OCI-LY7 (cell line): ENCODE data around the gene HCFC1. TPM values are rescaled to one million over a fixed set of nuclear protein-coding genes. Genes with fewer than 3 reads are reported as not detected.

Source experiments
- BruUV-seq: library from RNA; stranded (reverse); fragments of 400-500 nt; replicated peaks from 2 replicates; lab custom pipeline; 2021; lab: Mats Ljungman, UMichigan
- CTCF ChIA-PET: fragments of 300-600 bp; sonication (Branson Sonifier 250); formaldehyde crosslinking; loops from one replicate; lab custom pipeline; 2022; ENCODE audit warnings: antibody characterized with exemption; ENCODE audit not compliant: unreplicated experiment; lab: Charles Lee
- POLR2A ChIA-PET: fragments of 300-600 bp; sonication (Branson Sonifier 250); formaldehyde crosslinking; loops from one replicate; lab custom pipeline; 2022; ENCODE audit warnings: antibody characterized with exemption; lab: Charles Lee
- DNase-seq: peaks from one replicate; pipeline ENCODE4 v3.0.0-alpha.2; 2015; ENCODE audit warnings: low spot score
- H2AFZ ChIP-seq: fragments of 200-600 bp; sonication (generic), shearing (Covaris generic); 2 replicates; pipeline ENCODE4 v1.6.1; 2014; ENCODE audit warnings: mild to moderate bottlenecking, antibody characterized with exemption, low read length, moderate library complexity
- H3K27ac ChIP-seq: fragments of 200-600 bp; sonication (generic); 2 replicates; pipeline ENCODE4 v1.5.1; 2014; ENCODE audit warnings: mixed run types, low read depth, mild to moderate bottlenecking, moderate library complexity, low read length, inconsistent platforms; ENCODE audit not compliant: poor library complexity, severe bottlenecking
- H3K36me3 ChIP-seq: fragments of 200-600 bp; sonication (generic); 2 replicates; pipeline ENCODE4 v1.6.1; 2014; ENCODE audit warnings: mild to moderate bottlenecking, antibody characterized with exemption, low read length, moderate library complexity, mixed read lengths; ENCODE audit not compliant: insufficient read depth
- H3K4me1 ChIP-seq: fragments of 200-600 bp; sonication (generic); 2 replicates; pipeline ENCODE4 v1.5.1; 2014; ENCODE audit warnings: mild to moderate bottlenecking, low read length; ENCODE audit not compliant: insufficient read depth, poor library complexity, severe bottlenecking
- H3K4me2 ChIP-seq: fragments of 200-600 bp; sonication (generic); 2 replicates; pipeline ENCODE4 v1.6.1; 2014; ENCODE audit warnings: mild to moderate bottlenecking, low read length
- H3K4me3 ChIP-seq: fragments of 200-600 bp; sonication (generic); 2 replicates; pipeline ENCODE4 v1.5.1; 2014; ENCODE audit warnings: mild to moderate bottlenecking, low read depth, low read length; ENCODE audit not compliant: poor library complexity, severe bottlenecking
- H3K79me2 ChIP-seq: fragments of 200-600 bp; sonication (generic); 2 replicates; pipeline ENCODE4 v1.6.1; 2016; ENCODE audit warnings: low read depth, mild to moderate bottlenecking, low read length, moderate library complexity, mixed read lengths; ENCODE audit not compliant: insufficient read depth
- H3K9me2 ChIP-seq: fragments of 200-600 bp; sonication (generic); 2 replicates; pipeline ENCODE4 v1.6.1; 2016; ENCODE audit warnings: mild to moderate bottlenecking, low read length, mixed read lengths; ENCODE audit not compliant: insufficient read depth
- H3K9me3 ChIP-seq: fragments of 200-600 bp; sonication (generic); 2 replicates; pipeline ENCODE4 v1.6.1; 2014; ENCODE audit warnings: mild to moderate bottlenecking, mixed run types, low read length, mixed read lengths
- H4K20me1 ChIP-seq: fragments of 200-600 bp; sonication (generic); 2 replicates; pipeline ENCODE4 v1.6.1; 2014; ENCODE audit warnings: mild to moderate bottlenecking, antibody characterized with exemption, low read length, moderate library complexity, mixed read lengths; ENCODE audit not compliant: insufficient read depth
- CTCF ChIP-seq: fragments of 200-600 bp; sonication (generic); conservative IDR thresholded peaks from 2 replicates; pipeline ENCODE4 v1.5.1; 2014; ENCODE audit warnings: mild to moderate bottlenecking, antibody characterized with exemption, low read length, moderate library complexity, mixed read lengths
- EZH2phosphoT487 ChIP-seq: fragments of 200-600 bp; sonication (generic); IDR thresholded peaks from 2 replicates; pipeline ENCODE4 v1.6.1; 2018; ENCODE audit warnings: low read depth, borderline replicate concordance, mild to moderate bottlenecking, mixed run types, antibody characterized with exemption, low read length, moderate library complexity, mixed read lengths
- intact Hi-C: fragments of 100-400 bp; cut with micrococcal nuclease; formaldehyde crosslinking; loops from one replicate; pipeline ENCODE4 v1.10.0; 2022; ENCODE audit not compliant: unreplicated experiment
- total RNA-seq, 2 experiments: library from RNA; depleted of rRNA in 1 of 2; stranded (reverse); fragments of >200 nt in 1 of 2; shearing (Covaris generic) in 1 of 2; gene quantifications; 2 replicates each; pipeline ENCODE4 v1.2.3, GENCODE V29; 2014 to 2022

HCFC1 gene
- total RNA-seq, 2 experiments from 2014 or later = 64.2 to 134 TPM

- H4K20me1 ChIP-seq = peaks cover 14% of the 10 kb centered on the region; the same call in 1 of the 2 replicates
- peaks cover 33% of the 10 kb centered on the region for H3K4me1 ChIP-seq
- ChIA-PET CTCF (interaction anchor here (1.0 to 1.6 kb wide), 3 partner anchors 14 to 42 kb away, joined by 3 to 4 read pairs (median 3); no protein-coding TSS in a partner anchor), POLR2A (interaction anchor here (1.1 to 5.4 kb wide), 4 partner anchors 9 to 42 kb away, joined by 4 to 33 read pairs (median 5); partner anchors contain the start of gene ARHGAP4)
- peak overlapping the region; percentile 78 for H3K4me3 ChIP-seq
- H3K36me3 ChIP-seq = peaks cover 78% of the 10 kb centered on the region
- BruUV-seq = no TSS peak
- peaks cover 84% of the 10 kb centered on the region for H3K79me2 ChIP-seq
- H3K27ac ChIP-seq = peak overlapping the region; percentile 89
- TF ChIP-seq CTCF (no peak), EZH2phosphoT487 (no peak)
- DNase-seq = no peak
- intact Hi-C loops = loop anchor here (5.0 kb wide), 1 partner anchor 175 kb away; the partner anchor contains the start of genes IDH3G and SSR4
- no peaks in the 10 kb centered on the region for H3K9me3 ChIP-seq
- peak overlapping the region; percentile 100 for H3K4me2 ChIP-seq
- H3K9me2 ChIP-seq = no peaks in the 10 kb centered on the region
- H2AFZ ChIP-seq = no peak overlapping the region
Observed at GRCh38 chrX:153966841-153967535, 4.6 kb downstream of the HCFC1 start.

- Histone ChIP-seq H3K4me2 (peak overlapping the region; percentile 100), H3K4me3 (peak overlapping the region; percentile 78), H3K4me1 (peaks cover 33% of the 10 kb centered on the region), H3K27ac (no peak overlapping the region), H3K79me2 (peaks cover 82% of the 10 kb centered on the region), H3K36me3 (peaks cover 86% of the 10 kb centered on the region), H2AFZ (no peak overlapping the region), H3K9me2 (no peaks in the 10 kb centered on the region), H3K9me3 (no peaks in the 10 kb centered on the region), H4K20me1 (peaks cover 14% of the 10 kb centered on the region; the same call in 1 of the 2 replicates)
- DNase-seq = no peak
- TF ChIP-seq CTCF (no peak), EZH2phosphoT487 (no peak)
- no TSS peak for BruUV-seq
- ChIA-PET POLR2A (interaction anchor here (1.1 to 1.5 kb wide), 3 partner anchors 9 to 39 kb away, joined by 4 to 6 read pairs (median 4); no protein-coding TSS in a partner anchor), CTCF (interaction anchor here (1.0 to 1.1 kb wide), 2 partner anchors 13 to 40 kb away, joined by 3 read pairs; no protein-coding TSS in a partner anchor)
- intact Hi-C loops = loop anchor here (5.0 kb wide), 1 partner anchor 174 kb away; the partner anchor contains the start of genes IDH3G and SSR4
Observed at GRCh38 chrX:153966283-153966688, 5.3 kb downstream of the HCFC1 start.
